K562 (cell line): ENCODE results near the gene CCNL1. TPM values are rescaled to one million over a fixed set of nuclear protein-coding genes. Genes with fewer than 3 reads are reported as not detected.

Source experiments
- C11orf30 ChIP-seq: fragments of 450-650 bp; IDR thresholded peaks from 2 replicates; pipeline ENCODE4 v1.6.1; 2016; ENCODE audit warnings: low read depth, mild to moderate bottlenecking
- POLR2H ChIP-seq: IDR thresholded peaks from 2 replicates; pipeline ENCODE4 v1.6.1; 2016; ENCODE audit warnings: missing genetic modification characterization, low read depth, mild to moderate bottlenecking, control low read depth, missing compliant biosample characterization, moderate library complexity
- ZNF175 ChIP-seq: fragments of 200-800 bp; sonication (Bioruptor generic); IDR thresholded peaks from 2 replicates; pipeline ENCODE4 v1.6.1; 2016; ENCODE audit warnings: low read depth, mild to moderate bottlenecking, missing genetic modification characterization, missing compliant biosample characterization
- polyA plus RNA-seq, 8 experiments: library from polyadenylated mRNA; depleted of rRNA in 4 of 8; stranded (reverse) in 5 of 8; unstranded in 3 of 8; fragments of >200 nt; fragmentation: Nextera tagmentation in 2 of 8; fragmentation: Illumina TruSeq in 1 of 8; extraction: Ambion mirVana in 2 of 8; extraction: Trizol in 1 of 8; gene quantifications; 2 replicates each; pipeline versions ENCODE4 v1.2.1 to v1.2.3, GENCODE V29; 2011 to 2014; ENCODE audit warnings: inconsistent platforms in 1 of 8, missing spikeins in 1 of 8
- total RNA-seq, 7 experiments: library from RNA; depleted of rRNA in 6 of 7; stranded (reverse); fragments of >200 nt in 6 of 7; fragmentation: Illumina TruSeq in 2 of 7; extraction: Trizol in 2 of 7; gene quantifications; 2 replicates each; pipeline versions ENCODE4 v1.2.1 to v1.2.3, GENCODE V29; 2011 to 2021; ENCODE audit warnings: low replicate concordance in 1 of 7
- TF ChIP-seq, protein P1 (sequence below), 2 experiments: IDR thresholded peaks; 2 replicates each; pipeline ENCODE4 v1.6.1; 2011; ENCODE audit warnings: borderline replicate concordance in 1 of 2, control low read depth in 1 of 2, low read depth in 1 of 2, low read length in 1 of 2, mild to moderate bottlenecking in 1 of 2, mixed read lengths in 1 of 2, moderate library complexity in 1 of 2; ENCODE audit not compliant: insufficient read depth in 1 of 2, insufficient read length in 1 of 2, poor library complexity in 1 of 2, severe bottlenecking in 1 of 2; ENCODE audit errors: extremely low read depth in 1 of 2
- TF ChIP-seq, protein P2 (sequence below): fragments of 450-650 bp; formaldehyde crosslinking; IDR thresholded peaks from 2 replicates; pipeline ENCODE4 v1.4.0; 2022; ENCODE audit warnings: missing genetic modification characterization

Gene CCNL1
- total and polyA plus RNA-seq, 9 of the 15 experiments (the other 6 are each of a cell fraction or from before 2014, with no cell fraction given) = 16.1 to 186 (median 132) TPM

DNA sequence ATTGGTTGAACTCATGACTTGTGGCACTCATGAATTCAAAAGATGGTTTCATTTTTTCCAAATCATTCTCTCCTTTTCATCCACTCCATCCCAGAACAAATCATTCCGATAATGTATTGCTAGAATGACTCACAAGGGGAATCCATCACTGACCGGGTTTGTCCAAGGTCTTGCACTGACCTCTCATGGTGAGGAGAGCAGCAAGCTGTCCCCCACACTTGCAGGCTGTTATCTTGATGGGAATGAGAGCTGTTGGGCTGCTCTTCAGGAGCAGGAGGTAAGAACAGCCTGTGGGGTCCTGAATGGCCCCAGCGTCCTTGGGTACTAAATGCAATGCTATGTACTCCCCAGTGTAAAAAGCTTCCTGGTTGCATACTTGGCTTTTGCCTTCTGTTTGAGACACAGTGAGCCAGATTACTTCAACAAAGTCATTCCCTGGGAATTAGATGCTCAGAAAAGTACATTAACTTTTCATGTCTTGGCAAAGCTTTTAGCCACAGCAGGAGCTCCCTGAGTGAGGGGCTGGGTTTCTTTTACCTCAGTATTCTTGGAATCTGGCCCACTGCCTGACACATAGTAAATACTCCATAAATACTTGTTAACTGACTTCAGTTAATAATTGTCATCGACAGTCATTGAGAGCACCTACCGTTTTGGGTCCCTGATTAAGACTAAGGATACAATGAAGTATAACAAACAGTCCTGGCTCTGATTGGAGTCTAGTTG, 24.1 kb downstream of the CCNL1 start (continued):
- TF ChIP-seq, protein P1, sequence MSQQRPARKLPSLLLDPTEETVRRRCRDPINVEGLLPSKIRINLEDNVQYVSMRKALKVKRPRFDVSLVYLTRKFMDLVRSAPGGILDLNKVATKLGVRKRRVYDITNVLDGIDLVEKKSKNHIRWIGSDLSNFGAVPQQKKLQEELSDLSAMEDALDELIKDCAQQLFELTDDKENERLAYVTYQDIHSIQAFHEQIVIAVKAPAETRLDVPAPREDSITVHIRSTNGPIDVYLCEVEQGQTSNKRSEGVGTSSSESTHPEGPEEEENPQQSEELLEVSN (IDR thresholded peaks at IDR 0.05; ENCODE audit: borderline replicate concordance in 1 of 2, extremely low read depth in 1 of 2, insufficient read depth in 1 of 2, insufficient read length in 1 of 2, low read depth in 1 of 2, low read length in 1 of 2, poor library complexity in 1 of 2, severe bottlenecking in 1 of 2) = no peak
- TF ChIP-seq, protein P2, sequence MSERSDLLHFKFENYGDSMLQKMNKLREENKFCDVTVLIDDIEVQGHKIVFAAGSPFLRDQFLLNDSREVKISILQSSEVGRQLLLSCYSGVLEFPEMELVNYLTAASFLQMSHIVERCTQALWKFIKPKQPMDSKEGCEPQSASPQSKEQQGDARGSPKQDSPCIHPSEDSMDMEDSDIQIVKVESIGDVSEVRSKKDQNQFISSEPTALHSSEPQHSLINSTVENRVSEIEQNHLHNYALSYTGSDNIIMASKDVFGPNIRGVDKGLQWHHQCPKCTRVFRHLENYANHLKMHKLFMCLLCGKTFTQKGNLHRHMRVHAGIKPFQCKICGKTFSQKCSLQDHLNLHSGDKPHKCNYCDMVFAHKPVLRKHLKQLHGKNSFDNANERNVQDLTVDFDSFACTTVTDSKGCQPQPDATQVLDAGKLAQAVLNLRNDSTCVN (CRISPR knock-in tag) = no peak
- TF ChIP-seq ZNF175 = no peak
- TF ChIP-seq C11orf30 = no peak
- TF ChIP-seq POLR2H (tag) = no peak
